ENCODE measurements around the gene KIF26B. TPM values are rescaled to one million over a fixed set of nuclear protein-coding genes. Genes with fewer than 3 reads are reported as not detected.

Gene KIF26B
- total and polyA plus RNA-seq, 10 of the 15 experiments (the other 5 are each of a cell fraction or from before 2014, with no cell fraction given): 0.35 to 11.6 (median 2.2) TPM

- H3K4me2 ChIP-seq (ENCODE audit: control insufficient read depth, insufficient read depth): no peak overlapping the region
- intact Hi-C loops (cut with micrococcal nuclease; ENCODE audit: unreplicated experiment): no loop called here
- SMC1A ChIA-PET (ENCODE audit: uncharacterized antibody, unreplicated experiment): interaction anchor here (0.9 kb wide), 1 partner anchor 14 kb away, joined by 3 read pairs; no protein-coding TSS in a partner anchor
Observed at GRCh38 chr1:245458761-245459174, 304.0 kb downstream of the KIF26B start.

DNA sequence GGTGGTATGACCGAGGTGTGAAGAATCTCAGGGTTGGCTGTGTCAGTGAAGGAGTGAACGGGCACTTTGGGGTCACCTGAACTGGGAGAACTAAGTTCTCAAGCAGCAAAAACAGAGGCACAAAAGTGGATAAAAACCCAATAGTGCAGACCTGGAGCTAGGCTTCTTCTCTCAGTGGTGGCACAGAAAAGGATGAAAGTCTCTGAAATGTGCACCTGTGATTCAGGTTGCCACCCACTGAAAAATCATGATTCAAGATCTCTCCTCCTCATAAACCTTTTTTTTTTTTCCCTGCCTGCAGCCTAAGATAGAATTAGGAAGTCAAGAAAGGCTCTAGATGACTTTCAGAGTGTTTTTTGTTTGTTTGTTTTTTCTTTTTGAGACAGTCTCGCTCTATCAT is 304.8 kb downstream of the KIF26B start:
- Histone ChIP-seq H3K4me1 (ENCODE audit: control insufficient read depth, insufficient read depth, low read length) (no peaks in the 10 kb centered on the region), H3K4me3 (no peak overlapping the region), H3K27me3 (replicated peaks in 1 of 2; ENCODE audit: control insufficient read depth in 2 of 2, insufficient read depth in 2 of 2, low read length in 1 of 2) (no peaks in the 10 kb centered on the region), H3K9me3 (replicated peaks; ENCODE audit: control insufficient read depth, insufficient read depth, low read length) (no peaks in the 10 kb centered on the region), H3K9ac (ENCODE audit: control insufficient read depth, insufficient read depth, low read length) (no peak overlapping the region), H4K20me1 (ENCODE audit: control insufficient read depth, insufficient read depth) (no peaks in the 10 kb centered on the region), H3K27ac (ENCODE audit: control insufficient read depth, insufficient read depth) (no peak overlapping the region), H3K79me2 (ENCODE audit: control insufficient read depth, insufficient read depth, low read length) (no peaks in the 10 kb centered on the region), H3K36me3 (ENCODE audit: control insufficient read depth in 2 of 2, insufficient read depth in 2 of 2, low read length in 1 of 2) (no peaks in the 10 kb centered on the region), H2AFZ (ENCODE audit: control insufficient read depth, low read depth, low read length) (no peak overlapping the region), H3K4me2 (ENCODE audit: control insufficient read depth, insufficient read depth) (no peak overlapping the region)
- POLR2A ChIA-PET: no interaction called here
- no TSS peak for BruUV-seq (replicated peaks)
- SMC1A ChIA-PET (ENCODE audit: uncharacterized antibody, unreplicated experiment): interaction anchor here (0.9 kb wide), 1 partner anchor 14 kb away, joined by 3 read pairs; no protein-coding TSS in a partner anchor
- ATAC-seq (no peak), FAIRE-seq (no peak), DNase-seq (ENCODE audit: low read depth, low spot score) (no peak)
- in situ Hi-C loops (cut with MboI): no loop called here
- intact Hi-C loops (cut with micrococcal nuclease; ENCODE audit: unreplicated experiment): no loop called here
- RAD21 ChIA-PET (ENCODE audit: unreplicated experiment): no interaction called here
- WGBS (ENCODE audit: insufficient coverage, insufficient replicate concordance, low lambda C conversion rate, missing lambda C conversion rate): 32% methylated on average over 3 of the region's 3 CpGs
- CTCF ChIA-PET: no interaction called here
- TF ChIP-seq MEF2A (IDR thresholded peaks at IDR 0.05; ENCODE audit: insufficient read depth, low read depth, low read length) (no peak), ZNF274 (IDR thresholded peaks at IDR 0.05; ENCODE audit: insufficient read depth, insufficient read length) (no peak), GABPA (IDR thresholded peaks at IDR 0.05; ENCODE audit: low read depth) (no peak), BCL11A (IDR thresholded peaks at IDR 0.05; ENCODE audit: low read depth, low read length) (no peak), SUZ12 (IDR thresholded peaks at IDR 0.05; ENCODE audit: unreplicated experiment) (no peak), CHD1 (IDR thresholded peaks at IDR 0.05; ENCODE audit: low read depth, low read length) (no peak), MTA2 (IDR thresholded peaks at IDR 0.05; ENCODE audit: low read depth) (no peak), RCOR1 (conservative IDR thresholded peaks at IDR 0.05; ENCODE audit: low read depth, low read length) (no peak)
- TF ChIP-seq, protein P1, sequence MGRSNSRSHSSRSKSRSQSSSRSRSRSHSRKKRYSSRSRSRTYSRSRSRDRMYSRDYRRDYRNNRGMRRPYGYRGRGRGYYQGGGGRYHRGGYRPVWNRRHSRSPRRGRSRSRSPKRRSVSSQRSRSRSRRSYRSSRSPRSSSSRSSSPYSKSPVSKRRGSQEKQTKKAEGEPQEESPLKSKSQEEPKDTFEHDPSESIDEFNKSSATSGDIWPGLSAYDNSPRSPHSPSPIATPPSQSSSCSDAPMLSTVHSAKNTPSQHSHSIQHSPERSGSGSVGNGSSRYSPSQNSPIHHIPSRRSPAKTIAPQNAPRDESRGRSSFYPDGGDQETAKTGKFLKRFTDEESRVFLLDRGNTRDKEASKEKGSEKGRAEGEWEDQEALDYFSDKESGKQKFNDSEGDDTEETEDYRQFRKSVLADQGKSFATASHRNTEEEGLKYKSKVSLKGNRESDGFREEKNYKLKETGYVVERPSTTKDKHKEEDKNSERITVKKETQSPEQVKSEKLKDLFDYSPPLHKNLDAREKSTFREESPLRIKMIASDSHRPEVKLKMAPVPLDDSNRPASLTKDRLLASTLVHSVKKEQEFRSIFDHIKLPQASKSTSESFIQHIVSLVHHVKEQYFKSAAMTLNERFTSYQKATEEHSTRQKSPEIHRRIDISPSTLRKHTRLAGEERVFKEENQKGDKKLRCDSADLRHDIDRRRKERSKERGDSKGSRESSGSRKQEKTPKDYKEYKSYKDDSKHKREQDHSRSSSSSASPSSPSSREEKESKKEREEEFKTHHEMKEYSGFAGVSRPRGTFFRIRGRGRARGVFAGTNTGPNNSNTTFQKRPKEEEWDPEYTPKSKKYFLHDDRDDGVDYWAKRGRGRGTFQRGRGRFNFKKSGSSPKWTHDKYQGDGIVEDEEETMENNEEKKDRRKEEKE (IDR thresholded peaks at IDR 0.05): no peak

More at GRCh38 chr1:245458761-245459174, 304.0 kb downstream of the KIF26B start:
- H3K4me3 ChIP-seq: no peak overlapping the region
- 14% methylated on average over 4 of the region's 4 CpGs for WGBS (ENCODE audit: insufficient coverage, insufficient replicate concordance, low lambda C conversion rate, missing lambda C conversion rate)
- H4K20me1 ChIP-seq (ENCODE audit: control insufficient read depth, insufficient read depth): no peaks in the 10 kb centered on the region
- ChIA-PET CTCF (no interaction called here), RAD21 (ENCODE audit: unreplicated experiment) (no interaction called here), POLR2A (interaction anchor here (0.6 kb wide), 1 partner anchor 22 kb away, joined by 3 read pairs; no protein-coding TSS in a partner anchor)
- no peaks in the 10 kb centered on the region for H3K4me1 ChIP-seq (ENCODE audit: control insufficient read depth, insufficient read depth, low read length)
- ATAC-seq (no peak), FAIRE-seq (no peak), DNase-seq (ENCODE audit: low read depth, low spot score) (no peak)
- BruUV-seq (replicated peaks): no TSS peak
- H3K79me2 ChIP-seq (ENCODE audit: control insufficient read depth, insufficient read depth, low read length): no peaks in the 10 kb centered on the region
- no peaks in the 10 kb centered on the region for H3K27me3 ChIP-seq (replicated peaks in 1 of 2; ENCODE audit: control insufficient read depth in 2 of 2, insufficient read depth in 2 of 2, low read length in 1 of 2)
- H3K27ac ChIP-seq (ENCODE audit: control insufficient read depth, insufficient read depth): no peak overlapping the region
- no peak overlapping the region for H3K9ac ChIP-seq (ENCODE audit: control insufficient read depth, insufficient read depth, low read length)
- TF ChIP-seq IKZF2 (IDR thresholded peaks at IDR 0.05) (no peak), GATAD2B (conservative IDR thresholded peaks at IDR 0.05; ENCODE audit: low read depth) (no peak), TCF3 (IDR thresholded peaks at IDR 0.05; ENCODE audit: borderline replicate concordance, insufficient read depth, low read depth, low read length) (no peak), ESRRA (IDR thresholded peaks at IDR 0.05; ENCODE audit: low read length) (no peak), TCF7 (IDR thresholded peaks at IDR 0.05; ENCODE audit: borderline replicate concordance) (no peak), NFYB (IDR thresholded peaks at IDR 0.05; ENCODE audit: insufficient read depth, low read depth, low read length) (no peak), SIN3A (IDR thresholded peaks at IDR 0.05; ENCODE audit: low read depth, low read length) (no peak)
- TF ChIP-seq, protein P2, sequence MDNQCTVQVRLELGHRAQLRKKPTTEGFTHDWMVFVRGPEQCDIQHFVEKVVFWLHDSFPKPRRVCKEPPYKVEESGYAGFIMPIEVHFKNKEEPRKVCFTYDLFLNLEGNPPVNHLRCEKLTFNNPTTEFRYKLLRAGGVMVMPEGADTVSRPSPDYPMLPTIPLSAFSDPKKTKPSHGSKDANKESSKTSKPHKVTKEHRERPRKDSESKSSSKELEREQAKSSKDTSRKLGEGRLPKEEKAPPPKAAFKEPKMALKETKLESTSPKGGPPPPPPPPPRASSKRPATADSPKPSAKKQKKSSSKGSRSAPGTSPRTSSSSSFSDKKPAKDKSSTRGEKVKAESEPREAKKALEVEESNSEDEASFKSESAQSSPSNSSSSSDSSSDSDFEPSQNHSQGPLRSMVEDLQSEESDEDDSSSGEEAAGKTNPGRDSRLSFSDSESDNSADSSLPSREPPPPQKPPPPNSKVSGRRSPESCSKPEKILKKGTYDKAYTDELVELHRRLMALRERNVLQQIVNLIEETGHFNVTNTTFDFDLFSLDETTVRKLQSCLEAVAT (IDR thresholded peaks at IDR 0.05): no peak
- no peaks in the 10 kb centered on the region for H3K36me3 ChIP-seq (ENCODE audit: control insufficient read depth in 2 of 2, insufficient read depth in 2 of 2, low read length in 1 of 2)
- in situ Hi-C loops (cut with MboI): no loop called here
- no peak overlapping the region for H2AFZ ChIP-seq (ENCODE audit: control insufficient read depth, low read depth, low read length)
- H3K9me3 ChIP-seq (replicated peaks; ENCODE audit: control insufficient read depth, insufficient read depth, low read length): no peaks in the 10 kb centered on the region
